Left lung (tissue), 10 donors: ENCODE results near the gene CTNNA3. TPM values are rescaled to one million over a fixed set of nuclear protein-coding genes. Genes with fewer than 3 reads are reported as not detected.

Experiments used
- ATAC-seq: fragments of 200-7000 bp; cut with Tn5 transposase; one replicate; pipeline ENCODE4 v1.9.1; 2020; ENCODE audit warnings: moderate library complexity
- DNase-seq, 4 donors: peaks; one replicate each; pipeline ENCODE4 v3.0.0-alpha.2; 2013 to 2020
- H3K27ac ChIP-seq, 2 donors: fragments of 200-600 bp; sonication (generic) in 1 of 2; one replicate each; pipeline versions ENCODE4 v1.5.0 to v1.8.0; 2020 to 2021
- H3K27me3 ChIP-seq, 2 donors: fragments of 200-600 bp; sonication (generic) in 1 of 2; one replicate each; pipeline versions ENCODE4 v1.5.0 to v1.8.0; 2020 to 2021
- H3K36me3 ChIP-seq, 2 donors: fragments of 200-600 bp; sonication (generic) in 1 of 2; one replicate each; pipeline versions ENCODE4 v1.5.0 to v1.8.0; 2020 to 2021
- H3K4me1 ChIP-seq, 2 donors: fragments of 200-600 bp; one replicate each; pipeline ENCODE4 v1.8.0; 2021
- H3K4me3 ChIP-seq, 2 donors: fragments of 200-600 bp; sonication (generic) in 1 of 2; one replicate each; pipeline versions ENCODE4 v1.5.0 to v1.8.0; 2020 to 2021; ENCODE audit warnings: mild to moderate bottlenecking in 1 of 2
- H3K9me3 ChIP-seq, 2 donors: fragments of 200-600 bp; sonication (generic) in 1 of 2; one replicate each; pipeline versions ENCODE4 v1.5.0 to v1.8.0; 2020 to 2021
- CTCF ChIP-seq, 2 donors: fragments of 200-600 bp; sonication (generic) in 1 of 2; IDR thresholded peaks; one replicate each; pipeline versions ENCODE4 v1.5.0 to v1.8.0; 2021; ENCODE audit warnings: antibody characterized with exemption in 2 of 2
- intact Hi-C, 2 donors: fragments of 100-400 bp; cut with DNase I; formaldehyde crosslinking; loops; one replicate each; pipeline versions ENCODE4 v1.11.2 to v1.14.2; 2022
- polyA plus RNA-seq, 6 donors: library from polyadenylated mRNA; unstranded; fragments of 120-200 nt; gene quantifications; one replicate each; pipeline ENCODE4 v1.2.1, GENCODE V29; 2013; ENCODE audit not compliant: insufficient read length in 6 of 6
- total RNA-seq, 2 donors: library from RNA; stranded (reverse); fragmentation: NEBNext Ultra II Directional; extraction: Animal tissue kit (Norgen Biotek cat#: 25700); gene quantifications; one replicate each; pipeline ENCODE4 v1.2.1, GENCODE V29; 2021
- donor health status: DM: no; HTN: yes; CAD: no.
- donor health status: DM: no; HTN: no; CAD: no.

The CTNNA3 gene
- total and polyA plus RNA-seq, 8 donors = 1.1 to 8.2 (median 6.6) TPM; not detected in 1

GRCh38 chr10:66719483-66719882 is 976.5 kb downstream of the CTNNA3 start:
- TF ChIP-seq CTCF (IDR thresholded peaks at IDR 0.05) = no peak
- DNase-seq = no peak
- Histone ChIP-seq H3K27ac (no peak overlapping the region), H3K36me3 (no peaks in the 10 kb centered on the region), H3K9me3 (no peaks in the 10 kb centered on the region), H3K4me3 (no peak overlapping the region), H3K27me3 (no peaks in the 10 kb centered on the region), H3K4me1 (no peaks in the 10 kb centered on the region)
- no peak for ATAC-seq
- intact Hi-C loops = no loop called here

GRCh38 chr10:66717231-66717981 is 978.6 kb downstream of the CTNNA3 start:
- H3K27ac ChIP-seq = no peak overlapping the region
- H3K36me3 ChIP-seq = no peaks in the 10 kb centered on the region
- ATAC-seq (no peak), DNase-seq (no peak)
- no peaks in the 10 kb centered on the region for H3K4me1 ChIP-seq
- TF ChIP-seq CTCF (IDR thresholded peaks at IDR 0.05) = no peak
- no peaks in the 10 kb centered on the region for H3K9me3 ChIP-seq
- H3K4me3 ChIP-seq = no peak overlapping the region
- intact Hi-C loops = no loop called here
- no peaks in the 10 kb centered on the region for H3K27me3 ChIP-seq

- H3K4me3 ChIP-seq = no peak overlapping the region
Observed at GRCh38 chr10:66714741-66715140, 981.3 kb downstream of the CTNNA3 start.

GRCh38 chr10:66713387-66713786 is 982.6 kb downstream of the CTNNA3 start:
- no peaks in the 10 kb centered on the region for H3K27me3 ChIP-seq
- H3K4me3 ChIP-seq = no peak overlapping the region
- no peak for TF ChIP-seq CTCF (IDR thresholded peaks at IDR 0.05)
- no peaks in the 10 kb centered on the region for H3K4me1 ChIP-seq
- H3K27ac ChIP-seq = no peak overlapping the region
- H3K9me3 ChIP-seq = no peaks in the 10 kb centered on the region
- ATAC-seq = no peak
- DNase-seq = no peak
- intact Hi-C loops = no loop called here
- H3K36me3 ChIP-seq = no peaks in the 10 kb centered on the region

More at GRCh38 chr10:66714741-66715140, 981.3 kb downstream of the CTNNA3 start:
- H3K9me3 ChIP-seq = no peaks in the 10 kb centered on the region
- ATAC-seq (no peak), DNase-seq (no peak)
- no peak overlapping the region for H3K27ac ChIP-seq
- TF ChIP-seq CTCF (IDR thresholded peaks at IDR 0.05) = no peak
- no peaks in the 10 kb centered on the region for H3K36me3 ChIP-seq
- intact Hi-C loops = no loop called here
- no peaks in the 10 kb centered on the region for H3K4me1 ChIP-seq
- no peaks in the 10 kb centered on the region for H3K27me3 ChIP-seq

GRCh38 chr10:66698069-66698468 is 997.9 kb downstream of the CTNNA3 start:
- intact Hi-C loops = no loop called here
- ATAC-seq = no peak

More at GRCh38 chr10:66698069-66698468, 997.9 kb downstream of the CTNNA3 start:
- no peak for DNase-seq
- H3K36me3 ChIP-seq = no peaks in the 10 kb centered on the region
- H3K27ac ChIP-seq = no peak overlapping the region
- no peaks in the 10 kb centered on the region for H3K27me3 ChIP-seq
- H3K9me3 ChIP-seq = peaks cover 0 to 2% of the 10 kb centered on the region in 2 donors
- H3K4me1 ChIP-seq = no peaks in the 10 kb centered on the region
- TF ChIP-seq CTCF (IDR thresholded peaks at IDR 0.05) = no peak
- H3K4me3 ChIP-seq = no peak overlapping the region
